NCI-H82 (cell line): ENCODE measurements around the gene NPAS3.
A peak's percentile ranks its signal among the peaks of the same experiment; 100 is the strongest.

ENCODE experiments used
- DNase-seq: peaks from one replicate; lab custom pipeline; 2025; lab: John Stamatoyannopoulos, UW

NPAS3 gene

DNA sequence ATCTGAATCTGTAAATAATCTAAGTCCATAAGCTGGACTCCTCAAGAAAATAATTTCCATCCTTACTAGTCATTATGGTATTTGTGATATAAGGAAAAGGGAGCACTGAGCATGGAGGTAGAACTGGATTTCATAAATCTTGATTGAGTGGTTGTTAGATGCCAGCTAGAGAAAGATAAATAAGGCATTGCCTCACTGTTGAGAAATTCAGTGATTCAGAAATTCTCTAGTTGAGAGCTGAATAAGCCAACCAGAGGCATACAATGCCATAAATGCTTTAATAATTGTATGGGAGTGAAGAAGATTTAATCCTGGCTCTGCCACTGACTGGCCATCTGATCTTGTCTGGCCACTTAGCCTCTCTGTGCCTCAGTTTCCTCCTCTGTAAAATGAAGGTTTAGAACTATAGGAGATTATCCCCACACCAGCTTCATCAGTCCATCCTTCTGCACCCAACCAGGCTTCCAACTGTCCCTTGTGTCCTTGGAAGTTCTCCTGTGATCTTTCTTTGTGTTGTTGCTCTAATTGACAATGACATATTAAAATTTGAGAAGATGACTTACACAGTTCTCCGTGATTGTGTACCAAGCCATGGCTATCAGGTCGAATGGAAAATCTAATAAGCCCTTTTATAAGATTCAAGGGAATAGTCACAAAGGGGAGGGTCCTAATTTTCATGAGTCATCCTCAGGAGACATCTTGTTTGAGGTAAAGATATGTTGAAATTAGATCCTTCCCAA, 617.9 kb downstream of the NPAS3 start:
- DNase-seq = no peak

DNA sequence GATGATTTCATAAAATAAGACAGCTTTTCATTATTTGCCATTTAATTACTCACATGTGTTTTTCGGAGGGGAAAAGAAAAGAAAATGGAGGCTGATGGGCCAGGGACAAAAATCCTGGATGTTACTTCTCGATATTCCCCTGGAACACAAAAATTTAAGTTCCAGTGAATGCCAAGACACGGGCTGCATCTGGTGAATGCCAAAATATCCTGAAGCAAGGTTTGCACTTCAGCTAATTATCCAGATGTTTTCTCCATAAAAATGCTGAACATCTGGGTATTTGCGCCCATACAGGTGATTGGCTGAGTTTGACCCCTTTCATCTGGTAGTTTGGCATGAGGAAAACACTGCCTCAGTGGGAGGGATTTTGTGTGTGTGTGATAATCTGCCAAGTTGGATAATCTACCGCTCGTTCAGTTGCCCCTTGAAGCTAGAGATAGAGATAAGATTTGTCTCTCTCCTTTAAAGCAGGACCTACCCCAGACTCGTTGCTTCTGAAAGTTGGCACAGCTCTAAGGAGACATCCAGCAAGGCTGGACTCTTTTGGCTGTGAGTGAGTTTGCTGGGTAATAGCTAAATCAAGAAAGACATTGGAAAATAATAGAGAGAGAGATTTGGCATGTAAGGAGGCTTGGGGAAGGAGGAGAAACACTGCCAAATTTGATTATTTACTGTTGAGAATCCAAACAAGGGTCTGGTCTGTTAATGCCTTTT, 622.2 kb downstream of the NPAS3 start:
- DNase-seq = no peak

DNA sequence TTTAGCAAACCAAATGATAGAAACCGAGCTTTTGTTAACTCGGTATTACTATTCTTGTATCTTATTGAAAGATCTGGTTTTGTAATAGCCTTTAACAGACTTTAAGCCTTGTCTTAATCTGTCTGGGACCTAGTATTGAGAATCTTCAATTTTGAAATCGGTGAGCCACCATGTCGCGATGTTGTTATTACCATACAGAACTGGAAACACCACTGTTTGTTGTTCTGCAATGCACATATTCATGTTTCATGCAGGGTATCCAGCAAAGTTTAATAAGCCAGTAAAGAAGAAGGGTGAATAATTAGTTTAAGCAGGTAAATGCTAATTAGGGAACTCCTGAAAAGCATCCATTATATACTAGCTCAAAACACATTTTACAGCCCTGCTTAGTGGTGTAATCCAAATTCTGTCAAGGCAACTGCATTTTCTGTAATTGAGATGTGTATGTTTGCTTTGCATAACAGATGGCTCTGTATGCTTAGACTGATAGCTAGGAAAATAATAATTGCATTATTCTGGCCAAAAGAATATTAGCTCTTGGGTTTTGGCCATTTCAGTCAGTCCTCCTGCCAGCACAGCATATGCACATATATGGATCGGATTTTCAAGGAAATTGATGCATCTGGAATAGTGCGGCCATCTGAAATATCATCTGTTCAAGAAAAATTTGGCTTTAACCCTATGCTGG, 623.0 kb downstream of the NPAS3 start:
- peak; percentile 34 for DNase-seq

DNA sequence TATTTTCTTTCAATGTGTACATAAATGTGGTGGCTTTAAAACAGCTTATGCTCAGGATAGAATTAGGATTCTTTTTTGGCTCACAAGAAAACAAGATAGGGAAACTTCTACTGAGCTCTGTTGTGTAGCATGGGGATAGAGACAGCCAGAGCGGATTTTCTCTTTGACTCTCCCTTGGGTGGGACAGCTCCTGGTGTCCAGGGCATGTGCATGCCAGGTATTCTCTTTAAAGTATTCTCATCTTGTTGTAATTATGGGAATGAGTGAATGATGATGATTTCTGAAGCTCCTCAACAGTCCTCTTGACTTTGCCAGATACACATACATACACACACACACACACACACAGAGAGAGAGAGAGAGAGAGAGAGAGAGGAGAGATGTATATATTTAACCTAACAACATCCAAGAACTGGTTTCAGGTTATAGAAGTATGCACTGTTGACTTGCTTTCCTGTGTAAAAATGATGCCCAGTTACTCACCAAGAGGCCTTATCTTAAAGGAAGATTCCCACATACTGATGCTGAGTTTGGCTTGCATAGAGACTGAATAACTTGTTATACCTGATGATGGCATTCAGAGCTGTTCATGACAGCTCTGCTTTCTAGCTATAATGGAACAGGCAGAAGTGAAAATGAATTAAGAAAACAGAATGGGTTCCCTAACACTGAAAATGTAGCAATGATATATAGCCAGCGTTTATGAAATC, 624.7 kb downstream of the NPAS3 start:
- no peak for DNase-seq

DNA sequence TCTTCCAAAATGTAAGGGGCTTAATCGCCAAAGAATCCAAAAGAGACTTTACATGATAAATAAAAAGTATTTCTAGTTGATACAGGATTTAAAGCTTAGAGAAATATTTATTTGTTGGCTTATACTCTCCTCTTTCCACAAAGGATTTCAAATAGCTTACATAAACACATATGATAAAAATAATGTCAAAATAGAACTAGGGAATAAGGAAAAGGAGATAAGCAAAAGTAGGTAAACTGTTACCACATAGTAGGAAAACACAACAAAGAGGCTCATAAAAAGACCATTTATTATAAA, 625.2 kb downstream of the NPAS3 start:
- no peak for DNase-seq

DNA sequence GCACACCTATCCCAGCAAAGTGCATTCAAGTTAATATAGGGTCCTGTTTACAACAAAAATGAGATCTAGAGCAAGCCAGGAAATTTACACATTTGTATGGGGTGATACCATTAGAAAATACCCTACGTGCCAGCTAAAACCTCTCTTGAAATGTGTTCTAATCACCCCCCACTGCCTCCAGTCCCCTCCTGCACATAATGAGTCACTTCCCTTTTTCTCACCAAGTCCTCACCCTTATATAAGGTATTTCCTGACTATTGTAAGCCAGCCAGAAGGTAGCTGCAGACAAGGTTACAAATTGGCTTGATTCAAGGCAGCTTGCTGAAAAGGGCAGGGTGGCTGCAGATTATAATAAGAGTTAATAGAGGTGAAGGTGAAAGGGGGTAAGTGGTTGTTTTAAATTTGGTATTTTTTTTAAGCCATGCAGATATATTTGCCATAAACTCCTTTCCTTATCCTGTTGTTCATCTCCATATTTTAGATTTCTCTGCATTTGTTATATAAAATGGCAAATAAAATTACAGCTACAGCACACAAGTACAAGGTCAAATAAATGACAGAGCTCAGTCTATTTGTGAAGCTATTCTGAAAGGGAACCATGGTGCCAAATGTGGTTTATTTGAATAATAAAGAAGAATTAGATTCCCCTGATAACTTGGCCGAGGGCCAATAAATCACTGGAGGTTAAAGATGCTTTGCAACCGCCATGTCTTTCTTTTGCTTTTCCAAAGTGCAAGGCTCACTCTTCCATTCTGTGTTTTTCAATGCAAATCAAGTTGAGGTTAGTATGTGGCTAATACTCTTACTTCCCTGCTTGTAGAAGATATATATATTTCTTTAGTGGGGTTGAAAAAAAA, 626.3 kb downstream of the NPAS3 start:
- no peak for DNase-seq

DNA sequence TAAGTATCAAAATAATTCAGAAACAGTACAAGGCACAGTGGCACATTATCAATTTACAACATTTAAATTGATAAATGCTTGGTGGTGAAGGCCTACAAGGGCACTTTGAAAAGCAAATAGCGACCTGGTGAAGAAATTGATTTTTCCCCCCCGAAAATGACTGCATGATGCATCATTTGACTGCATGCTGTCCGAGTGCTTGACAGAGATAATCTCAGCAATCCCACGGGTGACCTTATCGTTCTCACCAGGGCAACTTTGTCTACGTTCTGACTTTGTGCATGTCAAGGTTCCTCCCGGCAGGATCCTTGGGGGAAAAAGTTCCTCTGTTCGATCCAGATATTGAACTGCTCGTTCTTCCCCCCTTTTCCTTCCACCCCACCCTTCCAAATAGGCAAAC, 627.4 kb downstream of the NPAS3 start:
- no peak for DNase-seq

DNA sequence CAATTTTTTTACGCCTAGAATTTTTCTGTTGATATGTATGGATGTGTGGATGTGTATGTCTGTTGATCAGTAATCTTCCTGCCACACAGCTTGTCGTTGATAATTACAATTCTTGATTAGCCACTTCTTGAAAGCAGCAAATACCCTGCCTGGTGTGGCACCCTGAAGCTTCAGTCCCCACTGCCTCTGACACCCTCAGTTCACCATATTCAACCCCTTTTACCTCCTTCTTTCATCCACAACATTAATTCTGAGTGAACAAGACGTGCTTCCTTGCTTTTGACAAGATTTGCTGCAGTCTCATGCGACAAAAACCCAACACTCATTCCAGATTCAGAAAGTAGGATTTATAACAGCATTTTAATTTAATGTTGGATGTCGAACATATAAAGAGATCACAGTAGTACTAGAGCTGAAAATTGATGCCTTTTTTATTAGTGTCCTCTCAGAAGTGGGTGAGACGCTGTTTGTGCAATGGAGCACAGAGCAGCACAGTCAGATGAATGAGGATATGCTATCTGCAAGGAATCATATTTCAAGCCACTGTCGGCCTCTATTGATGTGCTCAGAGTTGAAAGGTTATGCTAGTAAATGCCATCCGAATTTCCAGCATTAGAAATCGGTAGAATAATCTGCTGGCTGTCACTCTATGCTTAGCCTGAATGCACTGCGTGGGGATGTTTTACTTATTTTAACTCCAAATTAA, 628.5 kb downstream of the NPAS3 start:
- no peak for DNase-seq

DNA sequence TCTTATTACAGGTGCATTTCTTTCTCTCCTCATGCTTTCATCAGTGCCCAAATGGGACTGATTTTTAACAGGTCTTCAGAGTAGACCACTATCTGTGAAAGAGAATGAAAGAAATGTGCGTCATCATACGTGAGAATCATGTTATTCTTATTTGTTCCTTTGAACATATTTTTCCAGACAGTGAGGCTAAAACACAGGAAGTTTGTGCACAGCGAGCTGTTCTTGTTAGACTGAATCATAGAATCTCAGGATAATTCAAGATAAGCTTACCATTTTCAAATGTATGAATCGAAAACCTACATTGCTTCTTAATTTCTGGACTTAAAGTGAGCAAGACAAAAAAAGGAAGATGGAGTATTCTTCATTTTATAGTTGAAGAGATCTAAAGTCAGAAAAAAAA, 629.1 kb downstream of the NPAS3 start:
- DNase-seq = no peak

DNA sequence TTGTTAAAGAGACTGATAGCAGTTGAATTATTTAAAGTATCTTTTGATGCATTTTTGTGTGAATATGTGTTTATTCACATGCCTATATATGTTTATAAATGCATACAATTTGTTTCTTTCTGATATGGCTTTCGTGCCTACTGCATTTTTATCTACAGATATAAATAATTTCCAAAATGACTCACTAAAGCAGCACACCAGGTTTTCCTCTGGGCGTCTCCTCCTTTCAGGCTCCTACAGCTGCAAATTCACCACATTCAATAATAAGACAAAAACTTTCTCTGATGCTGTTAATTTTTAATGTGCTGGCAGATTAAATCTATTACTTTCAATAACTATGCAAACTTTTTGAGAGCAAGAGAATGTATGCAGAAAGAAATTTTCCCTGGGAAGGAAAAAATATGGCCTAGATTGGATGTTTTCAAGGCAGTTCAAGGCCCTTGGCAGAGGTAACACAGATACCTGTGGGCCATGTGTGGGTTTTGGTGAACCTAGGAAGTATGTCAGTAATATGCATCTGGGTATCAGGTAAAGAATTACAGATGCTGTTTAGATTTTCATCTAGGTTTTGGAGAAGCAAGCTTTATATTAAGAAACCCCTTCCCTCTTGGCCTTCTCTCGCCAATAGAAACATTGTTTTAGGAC, 630.4 kb downstream of the NPAS3 start:
- no peak for DNase-seq

DNA sequence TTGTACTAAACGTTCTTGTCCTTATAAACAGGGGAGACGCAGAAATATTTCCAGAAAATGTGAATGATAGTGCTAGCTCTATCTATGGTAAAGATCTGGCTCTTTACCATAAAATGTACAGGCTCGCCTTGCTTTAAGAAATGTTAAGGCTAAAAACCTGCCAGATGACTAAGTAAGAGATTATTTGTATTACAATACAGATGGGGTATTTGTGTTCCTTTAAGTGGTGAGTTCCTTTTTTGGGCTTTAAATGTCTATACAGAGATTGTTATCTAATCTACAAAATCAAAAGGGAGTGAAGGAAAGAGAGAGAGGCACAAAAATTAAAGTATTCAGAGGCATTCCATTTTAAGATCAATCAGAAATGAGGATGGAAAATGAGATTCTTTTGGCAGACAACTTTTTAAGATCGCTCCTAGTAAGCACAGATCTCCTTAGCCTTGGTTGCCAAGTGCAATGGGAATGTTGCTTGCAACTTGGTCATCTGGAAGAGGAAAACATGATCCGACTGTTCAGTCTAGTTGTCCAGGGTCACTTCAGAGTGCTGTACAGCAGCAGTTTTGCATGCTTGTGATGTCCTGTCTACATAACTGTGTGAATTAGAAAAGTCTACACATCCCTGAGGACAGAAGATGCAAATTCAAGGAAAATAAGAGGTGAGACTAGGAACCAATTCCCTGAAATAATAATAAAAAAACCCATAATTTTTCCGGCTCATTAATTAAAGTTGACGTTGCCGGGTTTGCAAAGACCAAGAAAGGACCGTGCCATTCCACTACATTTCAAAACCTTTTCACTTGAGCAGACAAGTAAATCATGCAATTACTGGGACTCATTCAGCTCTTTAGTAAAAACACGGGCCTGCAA, 631.4 kb downstream of the NPAS3 start:
- no peak for DNase-seq

DNA sequence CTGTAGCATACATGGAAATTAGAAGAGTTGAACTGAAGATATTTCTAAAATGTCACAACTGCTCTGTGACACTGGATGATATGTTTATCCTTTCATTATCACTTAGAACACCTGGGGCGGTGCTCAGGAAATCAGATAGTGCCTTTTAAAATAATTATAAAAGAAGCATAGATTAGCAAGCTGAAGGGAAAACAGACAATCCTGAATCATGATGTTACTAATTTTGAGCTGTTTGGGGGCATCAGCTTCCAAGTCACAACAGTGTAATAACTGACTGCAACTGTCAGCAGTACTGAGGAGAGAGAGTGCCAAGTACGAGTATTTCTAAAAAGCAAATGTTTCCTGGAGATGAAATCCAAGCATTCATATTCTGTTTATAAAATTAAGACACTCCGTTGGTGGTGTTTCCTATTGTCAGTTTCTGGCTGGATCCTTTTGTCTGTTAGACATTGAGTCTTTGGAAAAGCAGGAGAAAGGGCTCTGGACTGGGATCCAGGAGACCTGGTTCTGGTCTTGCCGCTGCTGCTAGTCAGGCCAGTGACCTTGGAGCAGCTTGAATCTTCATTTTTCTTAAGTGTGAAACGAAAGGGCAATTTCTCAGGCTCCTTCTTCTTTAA, 632.1 kb downstream of the NPAS3 start:
- no peak for DNase-seq

DNA sequence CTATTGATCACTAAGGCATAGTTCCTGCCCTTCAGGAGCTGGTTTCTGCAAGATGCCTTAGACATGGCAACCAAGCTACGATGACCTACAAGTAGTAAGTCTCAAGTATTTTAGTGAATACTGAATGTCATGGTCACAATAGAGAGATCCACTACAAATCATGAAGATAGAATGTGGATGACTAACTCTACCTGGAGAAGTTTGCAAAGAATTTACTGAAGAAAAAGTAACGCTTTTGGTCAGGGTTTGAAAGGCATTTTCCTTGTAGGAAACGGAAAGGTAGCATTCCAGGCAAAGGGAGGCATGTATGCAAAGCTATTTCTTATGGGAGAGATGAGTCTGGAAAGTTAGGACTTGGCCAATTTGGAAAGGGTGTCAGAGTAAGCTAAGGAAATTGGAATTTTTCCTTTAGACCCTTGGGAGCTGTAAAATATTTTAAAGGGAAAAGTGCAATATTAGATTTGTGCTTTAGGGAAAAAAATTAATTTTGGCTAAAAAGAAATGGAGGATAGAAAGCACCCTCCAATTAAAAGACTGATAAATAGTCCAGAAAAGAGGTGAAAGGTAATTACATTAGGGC, 634.7 kb downstream of the NPAS3 start:
- DNase-seq = no peak

DNA sequence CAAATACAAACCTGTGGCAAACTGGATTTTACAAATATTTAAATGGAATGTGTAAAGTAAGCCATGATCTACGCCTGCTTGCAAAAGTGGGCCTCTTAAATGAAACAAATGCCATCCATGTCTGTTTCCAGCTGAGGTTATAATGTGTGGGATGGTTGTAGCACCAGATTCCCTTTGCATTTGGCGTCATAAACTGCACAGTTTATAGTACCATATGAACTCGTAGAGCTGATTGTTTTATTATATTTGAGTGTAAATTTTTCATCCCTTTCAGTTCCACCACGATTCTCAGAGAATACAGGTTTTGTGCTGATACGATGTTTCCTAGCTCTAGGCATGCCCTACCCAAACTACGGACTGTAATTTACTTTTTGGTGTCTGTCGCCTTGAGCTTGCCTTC, 637.3 kb downstream of the NPAS3 start:
- DNase-seq = no peak

DNA sequence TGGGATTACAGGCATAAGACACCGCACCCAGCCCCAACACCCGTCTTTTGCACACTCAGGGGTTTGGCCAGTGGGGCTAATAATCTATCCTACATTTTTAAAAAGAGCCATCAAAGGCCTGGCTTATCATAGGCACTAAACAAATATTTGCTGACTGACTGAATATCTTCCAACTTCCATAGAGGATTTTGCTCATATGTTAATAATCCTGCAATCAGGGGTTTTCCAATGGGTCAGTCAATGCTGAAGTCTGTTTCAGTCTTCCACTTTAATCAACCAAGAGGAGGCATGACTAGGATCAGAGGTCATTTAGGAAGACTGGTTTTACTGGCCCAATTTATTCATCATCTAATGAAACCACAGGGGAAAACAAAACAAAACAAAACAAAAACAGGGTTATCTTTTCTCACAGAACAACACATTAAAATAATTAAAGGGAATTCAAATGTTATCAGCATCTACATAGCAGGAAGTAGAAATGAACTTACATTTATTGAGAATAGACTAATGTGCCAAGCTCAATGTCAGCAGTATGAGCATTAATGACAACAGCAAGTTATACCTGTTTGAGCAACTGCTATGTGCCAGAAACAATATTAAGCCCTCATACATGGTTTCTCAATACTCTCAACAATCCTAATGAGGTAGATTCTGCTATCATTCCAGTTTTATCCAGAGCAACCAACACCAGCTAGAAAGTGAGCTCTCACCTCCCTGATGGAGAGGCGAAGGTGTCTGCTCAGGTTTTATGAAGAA, 640.0 kb downstream of the NPAS3 start:
- DNase-seq = no peak

DNA sequence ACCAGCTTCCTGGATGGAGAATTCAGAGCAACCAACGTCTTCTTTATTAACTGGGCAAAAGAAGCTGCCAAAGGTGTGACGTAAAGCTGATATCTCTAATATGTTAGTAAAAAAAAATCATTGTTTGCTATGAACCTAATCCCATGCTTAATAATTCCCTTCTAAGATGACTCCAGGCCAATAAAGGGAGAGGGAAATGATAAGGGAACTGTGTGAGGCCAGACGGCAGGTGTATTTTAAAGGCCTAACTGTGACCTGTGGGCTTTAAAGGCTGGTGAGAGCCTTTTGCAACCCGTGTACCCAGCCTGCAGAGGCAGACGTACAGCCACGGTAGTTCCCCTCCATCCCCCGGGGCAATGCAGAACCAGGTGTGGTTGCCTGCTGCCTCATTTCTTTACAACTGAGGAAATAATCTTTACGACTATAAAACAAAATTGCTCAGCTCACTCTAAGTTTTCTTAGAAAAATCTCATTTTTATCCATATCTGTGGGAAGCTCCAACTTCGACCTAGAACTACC, 641.6 kb downstream of the NPAS3 start:
- no peak for DNase-seq

DNA sequence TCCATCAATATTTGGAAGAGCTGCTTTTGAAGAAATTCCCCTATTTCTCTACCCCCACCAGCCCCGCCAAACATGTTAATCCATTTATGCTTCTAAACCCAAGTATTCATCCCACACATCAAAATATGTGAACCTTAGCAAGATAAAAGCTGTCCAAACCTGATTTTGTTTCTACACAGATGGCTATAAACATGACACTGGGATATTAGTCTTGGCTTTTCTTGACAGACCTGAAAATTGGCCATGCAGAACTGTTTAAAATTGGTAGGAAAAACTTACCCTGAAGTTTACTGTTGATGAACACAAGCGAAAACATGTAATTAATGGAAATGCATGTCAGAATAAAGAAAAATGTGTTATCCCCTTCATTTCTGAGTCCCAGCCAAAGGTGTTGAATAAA, 642.2 kb downstream of the NPAS3 start:
- DNase-seq = no peak

DNA sequence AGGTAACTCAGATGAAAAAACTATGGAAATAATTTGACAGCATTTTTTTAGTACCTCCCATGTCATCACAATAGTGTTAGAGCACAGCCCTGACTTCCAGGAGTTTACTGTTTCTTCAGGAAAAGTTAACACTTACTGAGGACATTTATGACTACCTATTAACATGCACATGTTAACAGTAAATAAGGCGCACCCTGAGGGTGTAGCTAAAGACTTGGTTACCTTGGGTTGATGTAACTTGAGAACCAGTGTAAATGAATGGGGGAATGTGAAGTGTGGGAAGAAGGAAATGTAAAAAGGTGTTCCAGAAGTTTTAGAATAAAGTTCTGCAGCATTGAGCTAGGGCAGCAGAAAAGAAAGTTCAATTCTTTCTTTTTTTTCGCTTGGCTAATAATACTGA, 646.0 kb downstream of the NPAS3 start:
- no peak for DNase-seq
